Activated naive CD8-positive, alpha-beta T cell treated with anti-CD3 and anti-CD28 coated beads, Interleukin-2, amount 50 U/mL, for 24 hours (primary cell): ENCODE measurements around the gene SP2.

Source experiments
- ATAC-seq: fragments of 150-1000 bp; cut with Tn5 transposase; one replicate; pipeline ENCODE4 v1.10.0; 2021
- DNase-seq: peaks from one replicate; pipeline ENCODE4 v3.0.0; 2021
- H3K27ac Mint-ChIP-seq: one replicate; pipeline ENCODE4 v1.8.0; 2021; ENCODE audit warnings: mild to moderate bottlenecking, mixed read lengths
- H3K27me3 Mint-ChIP-seq: one replicate; pipeline ENCODE4 v1.8.0; 2021; ENCODE audit warnings: mixed read lengths
- H3K36me3 Mint-ChIP-seq: one replicate; pipeline ENCODE4 v1.8.0; 2021; ENCODE audit warnings: low read depth, mixed read lengths
- H3K4me1 Mint-ChIP-seq: one replicate; pipeline ENCODE4 v1.8.0; 2021; ENCODE audit warnings: mixed read lengths
- H3K4me3 Mint-ChIP-seq: one replicate; pipeline ENCODE4 v1.8.0; 2021; ENCODE audit warnings: mild to moderate bottlenecking, moderate library complexity, mixed read lengths
- H3K9me3 Mint-ChIP-seq: one replicate; pipeline ENCODE4 v1.8.0; 2021; ENCODE audit warnings: mixed read lengths

The SP2 gene

DNA sequence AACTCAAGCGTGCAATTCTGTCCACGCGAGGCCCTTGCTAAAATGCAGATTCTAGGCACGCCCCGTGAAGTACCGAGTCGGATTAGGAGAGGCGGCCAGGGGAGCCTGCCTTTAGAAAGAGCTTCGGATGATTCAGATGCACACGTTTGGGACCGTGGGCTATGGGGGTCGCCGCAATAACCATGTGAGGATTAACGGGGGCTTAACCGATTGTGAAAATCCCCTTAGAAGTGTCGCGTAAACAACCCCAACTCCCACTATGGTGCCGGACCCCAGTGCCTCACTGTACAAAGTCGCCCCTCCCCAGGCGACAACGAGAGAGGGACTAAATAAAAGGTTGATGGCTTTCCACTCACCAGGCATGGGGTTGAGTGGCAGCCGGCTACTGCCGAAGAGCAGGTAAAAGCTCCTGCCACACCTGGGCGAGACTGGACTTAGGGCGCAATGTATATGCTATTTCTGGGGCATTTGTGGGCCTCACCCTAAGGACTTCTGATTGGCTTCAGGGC lies 635 bp upstream of the SP2 start:
- peaks cover 12% of the 10 kb centered on the region for H3K36me3 Mint-ChIP-seq
- peaks cover 4% of the 10 kb centered on the region for H3K27me3 Mint-ChIP-seq
- H3K9me3 Mint-ChIP-seq = no peaks in the 10 kb centered on the region
- peak overlapping the region; percentile 96 for H3K4me3 Mint-ChIP-seq
- H3K4me1 Mint-ChIP-seq = peaks cover 37% of the 10 kb centered on the region
- ATAC-seq (no peak), DNase-seq (no peak)
- peak overlapping the region; percentile 96 for H3K27ac Mint-ChIP-seq

DNA sequence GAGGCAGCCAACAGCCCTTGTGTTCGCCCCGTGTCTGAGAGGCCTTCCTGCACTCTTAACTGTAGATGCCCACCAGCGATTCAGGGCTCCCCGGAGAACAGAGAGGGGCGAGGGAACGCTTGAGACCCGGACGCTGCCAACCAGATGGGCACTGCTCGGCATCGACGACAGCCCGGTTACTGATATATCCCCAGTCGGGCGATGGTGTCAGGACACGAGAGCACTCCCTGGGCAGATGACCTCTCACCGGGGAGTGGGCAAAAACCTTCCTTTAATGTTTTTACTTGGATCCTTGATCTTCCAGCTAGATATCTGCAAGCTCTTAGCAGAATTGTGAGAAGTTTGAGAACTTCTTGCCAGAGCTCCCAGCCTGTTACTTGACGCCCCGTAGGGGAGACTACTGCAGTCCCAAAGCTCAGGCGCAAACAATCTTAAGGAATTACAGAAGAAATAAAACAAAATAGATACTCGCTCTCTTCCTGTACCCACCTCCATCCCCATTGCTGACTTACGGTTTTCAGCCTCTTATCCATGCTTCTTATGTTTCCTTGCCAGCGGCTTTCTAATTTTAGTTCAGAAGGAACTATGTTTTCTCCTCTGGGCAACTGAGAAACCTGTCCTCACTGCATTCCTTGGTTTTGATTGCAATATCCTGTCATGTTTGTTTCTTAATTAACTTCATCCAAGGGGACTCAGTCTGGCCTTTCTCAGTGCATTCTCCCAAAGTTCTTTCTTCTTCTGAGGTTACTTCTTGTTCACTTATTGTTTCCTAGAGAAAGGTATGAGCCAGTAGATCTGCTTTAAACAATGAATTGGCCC lies 845 bp downstream of the SP2 start:
- Mint-ChIP-seq H3K9me3 (no peaks in the 10 kb centered on the region), H3K4me3 (peak overlapping the region; percentile 96), H3K36me3 (peaks cover 12% of the 10 kb centered on the region), H3K27ac (peak overlapping the region; percentile 84), H3K4me1 (peaks cover 37% of the 10 kb centered on the region), H3K27me3 (peaks cover 4% of the 10 kb centered on the region)
- ATAC-seq (no peak), DNase-seq (no peak)

DNA sequence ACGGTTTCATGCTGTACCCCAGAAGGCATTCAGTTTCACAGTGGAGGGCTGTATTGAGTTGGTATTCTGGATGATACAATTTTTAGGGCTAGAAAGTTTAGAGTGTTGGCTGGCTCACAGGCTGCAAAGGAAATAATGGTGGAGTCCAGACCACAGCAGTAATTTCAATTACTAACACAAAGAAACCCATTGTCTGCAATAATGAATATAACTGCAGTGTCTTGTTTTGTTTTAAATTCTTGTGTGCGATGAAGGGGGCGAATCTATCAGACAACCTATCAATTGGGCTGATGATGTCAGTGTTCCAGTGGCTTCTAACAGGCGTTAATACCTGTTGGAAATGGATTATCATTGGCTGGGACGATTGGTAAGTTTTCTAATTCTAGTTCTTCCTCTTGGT lies 1.5 kb downstream of the SP2 start:
- peak overlapping the region; percentile 84 for H3K27ac Mint-ChIP-seq
- ATAC-seq (no peak), DNase-seq (no peak)
- H3K9me3 Mint-ChIP-seq = no peaks in the 10 kb centered on the region
- peaks cover 4% of the 10 kb centered on the region for H3K27me3 Mint-ChIP-seq
- peak overlapping the region; percentile 96 for H3K4me3 Mint-ChIP-seq
- peaks cover 40% of the 10 kb centered on the region for H3K4me1 Mint-ChIP-seq
- peaks cover 14% of the 10 kb centered on the region for H3K36me3 Mint-ChIP-seq

DNA sequence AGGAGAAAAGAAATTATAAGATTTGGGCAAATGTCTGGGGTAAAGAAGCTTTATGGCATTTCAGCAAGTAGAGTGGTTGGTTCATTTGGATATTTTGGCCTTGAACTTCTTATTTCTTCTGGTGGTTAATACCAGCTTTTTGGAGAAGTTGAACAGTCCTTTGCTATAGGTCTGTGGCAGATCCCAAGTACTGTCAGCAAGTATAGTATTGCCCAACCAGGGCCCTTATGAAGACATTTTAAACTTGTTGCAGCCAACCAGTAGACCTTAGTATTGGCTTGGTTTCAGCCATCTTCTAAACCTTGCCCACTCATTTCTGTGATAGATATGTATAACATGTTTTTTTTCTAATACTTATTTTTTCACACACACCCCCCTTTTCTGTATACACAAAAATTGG lies 2.2 kb downstream of the SP2 start:
- Mint-ChIP-seq H3K4me1 (peaks cover 40% of the 10 kb centered on the region), H3K27ac (no peak overlapping the region), H3K9me3 (no peaks in the 10 kb centered on the region), H3K36me3 (peaks cover 14% of the 10 kb centered on the region), H3K27me3 (peaks cover 4% of the 10 kb centered on the region), H3K4me3 (no peak overlapping the region)
- DNase-seq (no peak), ATAC-seq (no peak)

DNA sequence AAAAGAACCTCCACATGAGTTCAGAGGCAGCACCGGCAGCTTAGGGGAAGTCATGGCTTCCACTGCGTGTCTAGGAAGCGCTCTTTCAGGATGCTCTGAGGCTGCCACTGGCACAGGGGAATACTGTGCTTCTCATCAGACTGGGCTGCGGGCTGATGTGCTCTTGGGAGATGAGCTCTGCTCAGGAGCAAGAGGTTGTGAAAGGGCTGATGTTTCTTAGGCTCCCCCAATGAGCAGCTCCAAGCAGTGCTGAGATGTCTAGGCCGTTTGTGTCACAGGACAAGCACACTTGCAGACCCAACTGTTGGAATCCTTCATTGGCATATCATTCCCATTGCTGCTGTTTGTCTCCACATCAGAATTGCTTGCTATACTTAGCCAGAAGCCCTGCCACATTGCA lies 3.6 kb downstream of the SP2 start:
- H3K4me1 Mint-ChIP-seq = peaks cover 38% of the 10 kb centered on the region
- H3K36me3 Mint-ChIP-seq = peaks cover 14% of the 10 kb centered on the region
- no peak overlapping the region for H3K27ac Mint-ChIP-seq

DNA sequence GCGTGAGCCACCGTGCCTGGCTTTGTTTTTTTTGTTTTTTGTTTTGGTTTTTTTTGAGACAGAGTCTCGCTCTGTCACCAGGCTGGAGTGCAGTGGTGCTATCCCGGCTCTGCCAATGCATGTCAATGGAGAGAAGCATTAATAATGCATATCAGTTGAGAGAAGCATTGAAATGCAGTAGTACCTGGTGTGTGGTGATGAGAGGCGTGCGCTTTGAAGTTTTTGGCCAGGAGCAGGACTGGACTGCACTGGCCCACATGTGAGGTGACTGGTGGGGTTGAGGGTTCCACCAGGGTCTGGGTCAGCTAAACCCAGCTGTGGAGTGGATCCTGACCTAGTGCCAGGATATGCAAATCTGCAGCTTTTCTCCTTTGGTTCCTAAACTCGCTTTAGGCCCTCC lies 5.4 kb downstream of the SP2 start:
- H3K9me3 Mint-ChIP-seq = no peaks in the 10 kb centered on the region
- no peaks in the 10 kb centered on the region for H3K27me3 Mint-ChIP-seq
- H3K4me1 Mint-ChIP-seq = peaks cover 31% of the 10 kb centered on the region
- H3K36me3 Mint-ChIP-seq = peaks cover 14% of the 10 kb centered on the region
- no peak for ATAC-seq
- no peak for DNase-seq
- H3K4me3 Mint-ChIP-seq = no peak overlapping the region
- H3K27ac Mint-ChIP-seq = no peak overlapping the region

More for the DNA sequence above, 3.6 kb downstream of the SP2 start:
- H3K27me3 Mint-ChIP-seq = peaks cover 4% of the 10 kb centered on the region
- H3K4me3 Mint-ChIP-seq = no peak overlapping the region
- DNase-seq (no peak), ATAC-seq (no peak)
- no peaks in the 10 kb centered on the region for H3K9me3 Mint-ChIP-seq

DNA sequence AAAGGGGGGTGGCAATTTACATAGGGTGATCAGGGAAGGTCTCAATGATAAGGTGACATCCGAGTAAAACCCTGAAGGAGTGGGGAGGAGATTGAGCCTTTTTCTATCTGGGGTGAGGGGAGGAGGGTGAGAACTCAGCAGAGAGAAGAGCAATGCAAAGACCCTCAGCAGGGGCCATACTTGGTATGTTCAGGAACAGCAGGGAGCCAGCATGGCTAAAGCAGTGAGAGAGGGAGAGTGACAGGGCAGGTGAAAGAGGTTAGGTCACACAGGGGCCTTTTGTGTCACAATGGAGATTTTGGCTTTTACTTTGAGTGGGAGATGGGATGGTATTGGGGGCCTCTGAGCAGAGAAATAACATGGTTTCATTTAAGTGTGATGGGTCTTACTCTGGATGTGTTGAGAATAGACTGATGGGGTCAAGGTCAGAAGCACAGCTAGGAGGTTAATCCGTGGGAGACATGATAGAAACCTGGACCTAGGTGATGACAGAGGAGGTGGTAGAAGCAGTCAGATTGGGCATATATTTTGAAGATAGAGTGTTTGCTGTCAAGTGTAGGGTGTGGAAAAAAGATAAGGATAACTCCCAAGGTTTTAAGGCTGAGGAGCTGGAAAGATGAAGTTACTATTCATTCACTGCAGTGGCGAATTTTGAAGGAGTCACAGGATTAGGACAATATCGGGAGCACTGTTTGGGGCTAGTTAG lies 6.2 kb downstream of the SP2 start:
- Mint-ChIP-seq H3K36me3 (peaks cover 14% of the 10 kb centered on the region), H3K27ac (peak overlapping the region; percentile 8)

DNA sequence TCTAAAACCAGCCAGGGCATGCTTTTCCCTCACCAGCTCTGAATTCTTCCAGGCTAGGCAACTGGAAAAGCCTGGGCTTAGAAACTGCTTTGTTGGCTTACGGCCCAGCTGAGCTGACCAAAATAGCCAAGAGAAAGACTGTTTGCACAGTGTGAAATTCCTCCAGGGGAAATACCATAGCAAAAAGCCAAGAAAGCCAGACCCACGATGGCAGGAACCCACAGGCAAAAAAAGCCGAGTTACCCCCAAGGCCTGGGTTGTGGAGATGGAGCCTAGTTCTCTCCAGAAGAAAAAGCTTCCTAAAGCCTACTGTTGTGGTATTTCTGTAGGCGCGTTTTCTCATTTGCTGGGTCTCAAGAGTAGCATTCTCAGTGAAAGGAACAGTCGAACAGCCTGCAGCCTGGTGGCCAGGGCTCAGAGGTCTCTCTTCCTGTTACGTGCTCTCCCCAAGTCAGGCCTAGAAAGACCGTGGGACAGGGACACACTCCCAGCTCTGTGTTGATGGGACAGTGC lies 9.2 kb downstream of the SP2 start:
- Mint-ChIP-seq H3K9me3 (no peaks in the 10 kb centered on the region), H3K4me1 (peaks cover 15% of the 10 kb centered on the region), H3K36me3 (peaks cover 6% of the 10 kb centered on the region)

More for the DNA sequence above, 6.2 kb downstream of the SP2 start:
- DNase-seq (no peak), ATAC-seq (no peak)
- no peaks in the 10 kb centered on the region for H3K27me3 Mint-ChIP-seq
- no peak overlapping the region for H3K4me3 Mint-ChIP-seq
- H3K9me3 Mint-ChIP-seq = no peaks in the 10 kb centered on the region
- peaks cover 28% of the 10 kb centered on the region for H3K4me1 Mint-ChIP-seq

DNA sequence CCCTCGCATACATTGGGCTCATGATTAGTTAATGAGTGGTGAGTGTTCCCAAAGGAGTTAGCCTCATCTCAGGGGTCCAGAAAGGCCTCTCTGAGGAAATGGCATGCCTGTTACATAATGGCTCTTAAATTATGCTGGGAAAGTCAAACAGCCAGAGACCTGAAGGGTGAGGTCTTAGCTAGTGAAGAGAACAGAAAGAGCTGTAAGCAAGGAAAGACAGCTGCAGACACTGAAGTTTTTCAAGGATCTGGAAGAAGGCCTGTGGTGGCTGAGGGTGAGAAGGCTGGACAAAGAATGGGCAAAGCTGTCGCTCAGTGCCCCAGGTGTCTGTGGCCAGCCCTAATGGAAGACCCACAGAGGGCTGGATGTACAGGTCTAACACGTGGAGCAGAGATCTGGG lies 10.4 kb downstream of the SP2 start:
- Mint-ChIP-seq H3K27ac (no peak overlapping the region), H3K36me3 (peaks cover 6% of the 10 kb centered on the region), H3K27me3 (no peaks in the 10 kb centered on the region), H3K9me3 (no peaks in the 10 kb centered on the region), H3K4me3 (no peak overlapping the region), H3K4me1 (peaks cover 15% of the 10 kb centered on the region)
- no peak for DNase-seq
- no peak for ATAC-seq

More for the DNA sequence above, 9.2 kb downstream of the SP2 start:
- no peak overlapping the region for H3K4me3 Mint-ChIP-seq
- ATAC-seq (no peak), DNase-seq (no peak)
- no peak overlapping the region for H3K27ac Mint-ChIP-seq
- H3K27me3 Mint-ChIP-seq = no peaks in the 10 kb centered on the region

DNA sequence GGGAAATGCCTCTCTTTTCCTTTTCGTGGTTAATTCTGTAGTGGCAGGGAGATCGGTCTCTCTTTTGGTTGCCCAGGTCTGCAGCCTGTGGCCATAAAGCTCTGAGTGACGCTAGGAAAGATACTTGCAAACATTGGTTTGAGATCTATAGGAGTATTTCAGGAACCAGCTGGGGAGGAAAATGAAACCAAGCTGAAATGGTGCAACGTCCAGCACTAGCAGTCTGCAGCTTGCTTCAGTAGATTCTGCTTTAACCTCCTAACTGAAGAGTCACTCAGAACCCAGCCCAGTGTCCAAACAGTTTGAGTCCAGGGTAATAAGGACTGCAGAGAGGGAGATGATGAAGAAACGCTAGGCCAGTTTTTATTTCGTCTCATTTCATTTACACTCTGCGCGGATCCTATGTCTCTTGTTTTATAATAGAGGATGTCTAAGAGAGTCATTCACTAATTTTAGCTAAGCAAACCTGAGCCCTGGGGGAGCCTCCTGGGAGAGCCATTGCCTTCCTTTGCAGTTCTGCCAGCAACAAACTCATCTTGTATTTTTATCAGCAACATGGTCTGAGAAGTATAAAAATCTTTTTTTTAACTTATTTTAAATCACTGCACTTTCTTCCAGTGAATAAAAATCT lies 12.0 kb downstream of the SP2 start:
- no peak overlapping the region for H3K27ac Mint-ChIP-seq

DNA sequence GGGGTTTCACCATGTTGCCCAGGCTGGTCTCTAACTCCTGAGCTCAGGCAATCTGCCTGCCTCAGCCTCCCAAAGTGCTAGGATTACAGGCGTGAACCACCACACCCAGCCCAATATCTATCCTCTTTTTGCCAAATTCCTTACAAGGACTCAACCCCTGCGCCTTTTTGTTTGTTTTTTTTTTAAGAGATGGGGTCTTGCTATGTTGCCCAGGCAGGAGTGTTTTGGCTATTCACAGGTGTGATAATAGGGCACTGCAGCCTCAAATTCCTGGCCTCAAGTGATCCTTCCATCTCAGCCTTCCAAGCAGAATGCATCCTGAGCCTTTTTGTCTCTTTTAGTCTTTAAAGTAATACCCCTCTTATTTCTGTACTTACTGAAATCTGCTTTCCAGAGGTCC lies 17.0 kb downstream of the SP2 start:
- H3K36me3 Mint-ChIP-seq = peaks cover 9% of the 10 kb centered on the region
- no peak for ATAC-seq
- no peaks in the 10 kb centered on the region for H3K27me3 Mint-ChIP-seq

More for the DNA sequence above, 12.0 kb downstream of the SP2 start:
- H3K4me3 Mint-ChIP-seq = no peak overlapping the region
- no peaks in the 10 kb centered on the region for H3K9me3 Mint-ChIP-seq
- H3K36me3 Mint-ChIP-seq = peaks cover 4% of the 10 kb centered on the region
- peaks cover 12% of the 10 kb centered on the region for H3K4me1 Mint-ChIP-seq
- DNase-seq (no peak), ATAC-seq (no peak)
- no peaks in the 10 kb centered on the region for H3K27me3 Mint-ChIP-seq

DNA sequence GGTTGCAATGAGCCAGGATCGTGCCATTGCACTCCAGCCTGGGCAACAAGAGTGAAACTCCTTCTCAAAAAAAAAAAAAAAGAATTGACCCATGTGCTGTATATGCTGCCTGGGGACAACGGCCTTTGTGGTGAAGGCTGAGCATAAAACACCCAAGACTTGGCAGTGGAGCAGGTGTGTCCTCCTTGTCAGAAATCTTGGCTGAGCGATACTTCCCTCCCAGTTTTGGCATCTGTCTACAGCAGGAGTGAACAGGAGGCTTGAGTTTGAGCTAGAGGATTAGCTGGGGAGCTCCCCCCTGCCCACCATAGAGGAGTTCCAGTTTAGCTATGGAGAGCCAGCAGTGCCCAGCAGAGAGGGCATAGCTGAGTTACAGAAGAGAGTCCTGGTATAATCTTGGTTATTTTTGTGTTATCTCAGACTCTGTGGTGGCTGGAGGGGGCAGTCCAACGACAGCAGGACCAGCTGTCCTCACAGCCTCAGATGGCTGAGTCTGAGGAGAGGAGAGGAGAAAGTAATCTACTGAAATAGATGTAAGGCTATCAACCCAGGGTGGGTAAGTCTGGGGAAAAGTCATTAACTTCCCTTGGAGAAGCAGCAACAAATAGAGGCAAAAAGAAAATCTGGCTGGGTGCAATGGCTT lies 18.4 kb downstream of the SP2 start:
- ATAC-seq = no peak
- Mint-ChIP-seq H3K36me3 (peaks cover 7% of the 10 kb centered on the region), H3K27me3 (no peaks in the 10 kb centered on the region), H3K27ac (peak overlapping the region; percentile 21), H3K9me3 (no peaks in the 10 kb centered on the region), H3K4me3 (no peak overlapping the region), H3K4me1 (peaks cover 2% of the 10 kb centered on the region)
- no peak for DNase-seq

More for the DNA sequence above, 17.0 kb downstream of the SP2 start:
- no peaks in the 10 kb centered on the region for H3K9me3 Mint-ChIP-seq
- DNase-seq = no peak
- no peak overlapping the region for H3K4me3 Mint-ChIP-seq
- H3K27ac Mint-ChIP-seq = no peak overlapping the region
- peaks cover 4% of the 10 kb centered on the region for H3K4me1 Mint-ChIP-seq

DNA sequence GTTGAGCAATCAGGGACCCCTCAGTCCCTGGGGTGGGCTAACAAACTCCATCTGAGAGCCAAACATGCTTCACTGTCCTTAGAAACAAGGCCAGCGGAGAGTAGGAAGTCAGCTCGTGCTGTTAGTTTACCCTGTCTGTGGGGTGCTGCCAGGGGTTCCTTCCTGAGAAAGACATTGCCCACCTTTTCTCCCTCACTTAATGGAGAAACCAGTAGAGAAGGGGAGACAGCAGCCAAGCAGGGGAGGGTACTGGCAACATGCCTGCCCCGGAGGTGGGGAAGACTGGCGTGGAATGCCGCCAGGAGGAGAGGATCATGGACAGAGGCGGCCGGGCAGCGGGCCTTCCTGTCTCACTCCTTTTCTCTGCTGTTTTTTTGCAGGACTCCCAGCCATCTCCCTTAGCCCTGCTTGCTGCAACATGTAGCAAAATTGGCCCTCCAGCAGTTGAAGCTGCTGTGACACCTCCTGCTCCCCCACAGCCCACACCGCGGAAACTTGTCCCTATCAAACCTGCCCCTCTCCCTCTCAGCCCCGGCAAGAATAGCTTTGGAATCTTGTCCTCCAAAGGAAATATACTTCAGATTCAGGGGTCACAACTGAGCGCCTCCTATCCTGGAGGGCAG lies 19.9 kb downstream of the SP2 start:
- no peak for ATAC-seq
- Mint-ChIP-seq H3K4me1 (no peaks in the 10 kb centered on the region), H3K36me3 (peaks cover 13% of the 10 kb centered on the region), H3K27me3 (no peaks in the 10 kb centered on the region), H3K4me3 (no peak overlapping the region), H3K27ac (no peak overlapping the region), H3K9me3 (no peaks in the 10 kb centered on the region)
- no peak for DNase-seq
